GM18499 (cell line): ENCODE data around the gene PRM1.

ENCODE experiments used
- ATAC-seq: cut with Tn5 transposase; IDR thresholded peaks from one replicate; pipeline ENCODE4 v1.9.1; 2021; ENCODE audit warnings: moderate number of reproducible peaks; ENCODE audit not compliant: insufficient read depth, unreplicated experiment

The PRM1 gene, protein sequence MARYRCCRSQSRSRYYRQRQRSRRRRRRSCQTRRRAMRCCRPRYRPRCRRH

DNA sequence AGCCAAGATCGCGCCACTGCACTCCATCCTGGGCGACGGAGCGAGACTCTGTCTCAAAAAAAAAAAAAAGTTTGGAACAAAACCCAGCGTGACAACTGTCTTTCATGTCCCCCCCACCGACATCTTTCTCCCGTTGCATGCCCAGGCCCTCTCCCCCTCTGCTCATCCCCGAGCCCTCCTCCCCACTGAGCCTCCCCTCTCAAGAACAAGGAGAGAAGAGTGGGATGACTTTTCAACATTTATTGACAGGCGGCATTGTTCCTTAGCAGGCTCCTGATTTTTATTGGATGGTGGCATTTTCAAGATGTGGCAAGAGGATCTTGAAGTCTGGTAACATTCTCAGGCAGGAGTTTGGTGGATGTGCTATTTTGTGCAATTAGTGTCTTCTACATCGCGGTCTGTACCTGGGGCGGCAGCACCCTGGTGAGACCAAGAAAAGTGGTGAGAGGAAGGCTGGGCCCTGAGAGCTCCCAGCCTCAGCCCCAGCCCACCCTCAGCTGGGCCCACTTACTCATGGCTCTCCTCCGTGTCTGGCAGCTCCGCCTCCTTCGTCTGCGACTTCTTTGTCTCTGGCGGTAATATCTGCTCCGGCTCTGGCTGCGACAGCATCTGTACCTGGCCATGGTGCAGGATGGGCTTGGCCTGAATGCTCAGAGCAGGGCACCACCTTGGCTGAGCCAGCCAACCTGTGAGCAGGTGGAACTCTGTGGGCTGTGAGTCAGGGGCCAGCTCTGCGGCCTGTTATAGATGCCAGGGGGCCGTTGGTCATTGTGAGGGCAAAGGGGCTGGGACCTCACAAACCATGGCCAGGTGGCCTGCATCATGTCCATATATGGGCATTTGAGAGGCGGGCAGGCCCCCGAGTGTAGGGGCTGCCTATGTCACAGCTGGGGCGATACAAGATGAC is at the start of gene PRM1:
TSS of gene PRM1 (minus strand) at position 715 of the 907 bp plus-strand sequence. CDS start at position 623, 92 bp downstream.
- no peak for ATAC-seq

DNA sequence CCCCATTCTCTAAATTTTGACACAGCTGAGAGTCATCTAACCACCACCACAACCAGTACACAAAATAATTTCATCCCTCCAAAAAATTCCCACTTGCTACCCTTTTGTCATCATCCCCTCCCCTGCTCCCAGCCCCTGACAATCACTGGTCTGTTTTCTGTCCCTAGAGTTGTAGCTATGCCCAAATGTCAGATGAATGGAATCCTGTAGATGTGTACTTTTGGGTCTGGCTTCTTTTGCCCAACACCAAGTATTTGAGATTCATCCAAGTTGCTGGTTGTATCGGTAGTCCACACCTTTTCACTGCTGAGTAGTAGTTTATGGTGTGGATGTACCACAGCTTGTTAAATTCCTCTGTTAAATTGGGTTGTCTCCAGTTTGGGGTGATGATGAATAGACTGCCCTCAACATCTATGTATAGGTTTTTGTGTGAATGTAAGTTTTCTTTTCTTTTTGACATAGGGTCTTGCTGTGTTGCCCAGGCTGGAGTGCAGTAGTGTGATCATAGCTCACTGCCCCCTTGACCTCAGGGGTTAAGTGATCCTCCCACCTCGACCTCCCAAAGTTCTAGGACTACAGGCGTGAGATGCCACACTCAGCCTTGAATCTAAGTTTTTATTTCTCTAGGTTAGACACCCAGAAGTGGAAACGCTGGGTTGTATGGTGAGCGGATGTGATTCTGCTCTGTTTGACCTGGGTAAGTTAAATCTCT is 49.6 kb upstream of the PRM1 start:
- no peak for ATAC-seq

DNA sequence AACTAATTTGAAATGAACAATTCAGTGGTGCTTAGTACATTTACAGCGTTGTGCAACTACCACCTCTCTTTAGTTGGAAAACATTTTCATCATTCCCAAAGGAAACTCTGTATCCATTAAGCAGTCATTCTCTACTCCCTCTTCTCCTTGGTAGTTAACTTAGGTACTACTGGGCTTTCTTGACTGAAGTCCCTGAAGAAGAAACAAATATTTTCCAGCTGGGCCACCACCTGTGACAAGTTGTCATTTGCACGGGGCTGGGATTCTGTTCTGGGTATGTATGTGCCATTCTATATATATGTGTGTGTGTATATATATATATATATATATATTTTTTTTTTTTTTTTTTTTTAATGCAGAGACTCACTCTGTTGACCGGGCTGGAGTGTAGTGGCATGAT is 48.8 kb upstream of the PRM1 start:
- no peak for ATAC-seq

DNA sequence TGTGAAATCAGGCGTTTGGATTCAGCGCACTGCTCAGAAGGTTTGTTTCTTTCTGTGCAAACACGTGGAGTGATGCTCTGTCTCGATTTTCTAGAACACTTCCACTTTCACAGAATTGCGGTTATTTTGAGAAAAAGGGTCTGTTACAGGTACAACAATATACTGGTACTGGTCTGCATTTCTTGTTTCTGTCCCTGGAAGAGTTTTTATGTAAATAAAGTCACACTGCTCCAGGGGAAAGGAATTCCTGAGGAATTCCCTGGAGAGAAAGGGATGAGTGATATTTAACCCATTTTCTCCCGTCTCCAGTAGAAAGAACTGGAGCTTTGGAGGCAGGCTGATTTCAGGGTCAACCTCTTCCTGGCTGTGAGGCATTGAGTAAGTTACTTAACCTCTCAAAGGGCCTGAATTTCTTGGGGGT is 48.0 kb upstream of the PRM1 start:
- ATAC-seq = no peak

DNA sequence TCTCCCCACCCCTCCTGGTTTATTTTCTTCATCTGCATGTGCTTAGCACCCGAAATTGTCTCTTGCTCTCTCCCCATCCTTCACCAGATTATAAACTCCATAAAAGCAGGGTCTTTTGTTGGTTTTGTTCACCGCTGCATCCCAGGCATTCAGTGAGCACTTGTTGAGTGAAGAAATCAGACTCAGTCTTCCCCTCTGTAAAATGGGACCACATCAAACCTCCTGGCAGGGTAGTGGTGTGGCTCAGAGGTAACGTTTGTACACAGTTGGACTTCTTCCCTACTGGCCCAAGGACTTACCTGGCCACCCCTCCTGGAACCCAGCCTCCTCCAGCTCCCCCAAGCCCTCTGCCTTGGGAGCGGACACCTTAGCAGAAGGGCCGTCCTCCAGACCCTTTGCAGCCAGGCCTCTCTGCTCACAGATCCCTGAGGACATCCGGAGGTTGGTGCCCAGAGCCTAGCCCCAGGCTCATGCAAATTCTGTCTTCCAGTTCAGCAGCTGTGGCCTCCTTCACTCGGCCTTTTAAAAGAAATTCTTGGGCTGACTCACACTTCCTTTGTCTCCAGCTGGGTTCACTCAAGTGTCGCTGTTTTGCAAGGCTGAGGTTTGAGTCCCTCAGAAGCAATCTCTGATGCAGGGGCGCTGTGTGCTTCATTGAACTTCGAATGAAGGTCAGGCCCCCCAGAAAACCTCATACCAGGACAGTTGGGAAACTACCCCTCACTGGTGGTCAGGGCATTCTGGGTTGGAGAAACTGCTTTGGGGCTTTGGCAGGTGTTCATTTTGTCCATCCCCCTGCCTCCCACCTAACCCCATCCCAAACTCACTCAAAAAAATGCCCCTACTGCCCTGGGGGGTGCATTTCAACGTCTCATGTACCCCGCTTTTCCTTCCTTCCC is 47.3 kb upstream of the PRM1 start:
- ATAC-seq = no peak

DNA sequence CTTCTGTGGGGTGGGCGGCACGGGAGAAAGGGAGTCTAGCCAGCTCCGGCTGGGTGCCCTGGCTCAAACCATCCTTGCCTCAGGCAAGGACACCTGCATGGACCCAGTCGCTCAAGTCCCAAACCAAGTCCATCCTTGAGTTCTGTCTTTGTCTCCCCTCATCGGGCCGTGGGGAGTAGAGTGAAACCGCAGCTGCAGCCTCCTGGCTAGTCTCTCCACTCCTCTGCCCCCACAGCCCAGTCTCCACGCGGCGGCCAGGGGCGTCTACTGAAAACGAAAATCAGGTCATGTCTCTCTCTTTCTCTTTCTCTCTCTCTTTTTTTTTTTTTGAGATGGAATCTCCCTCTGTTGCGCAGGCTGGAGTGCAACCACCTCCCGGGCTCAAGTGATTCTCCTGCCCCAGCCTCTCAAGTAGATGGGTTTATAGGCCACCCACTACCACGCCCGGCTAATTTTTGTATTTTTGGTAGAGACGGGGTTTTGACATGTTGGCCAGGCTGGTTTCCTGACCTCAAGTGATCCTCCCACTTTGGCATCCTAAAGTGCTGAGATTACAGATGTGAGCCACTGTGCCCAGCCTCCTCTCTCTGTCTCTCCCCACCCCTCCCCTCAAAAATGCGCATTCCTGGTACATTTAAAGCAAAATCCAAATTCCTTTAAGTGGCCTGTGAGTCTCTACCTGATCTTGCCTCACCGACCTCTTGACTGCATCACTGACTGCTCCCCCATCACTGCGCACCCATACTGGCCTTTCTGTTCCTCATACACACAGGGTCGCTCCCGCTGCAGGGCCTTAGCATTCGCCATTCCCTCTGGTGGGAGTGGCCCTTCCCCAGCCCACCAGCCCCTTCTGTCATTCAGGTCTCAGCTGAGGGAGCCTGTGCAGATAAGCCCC is 46.4 kb upstream of the PRM1 start:
- no peak for ATAC-seq

DNA sequence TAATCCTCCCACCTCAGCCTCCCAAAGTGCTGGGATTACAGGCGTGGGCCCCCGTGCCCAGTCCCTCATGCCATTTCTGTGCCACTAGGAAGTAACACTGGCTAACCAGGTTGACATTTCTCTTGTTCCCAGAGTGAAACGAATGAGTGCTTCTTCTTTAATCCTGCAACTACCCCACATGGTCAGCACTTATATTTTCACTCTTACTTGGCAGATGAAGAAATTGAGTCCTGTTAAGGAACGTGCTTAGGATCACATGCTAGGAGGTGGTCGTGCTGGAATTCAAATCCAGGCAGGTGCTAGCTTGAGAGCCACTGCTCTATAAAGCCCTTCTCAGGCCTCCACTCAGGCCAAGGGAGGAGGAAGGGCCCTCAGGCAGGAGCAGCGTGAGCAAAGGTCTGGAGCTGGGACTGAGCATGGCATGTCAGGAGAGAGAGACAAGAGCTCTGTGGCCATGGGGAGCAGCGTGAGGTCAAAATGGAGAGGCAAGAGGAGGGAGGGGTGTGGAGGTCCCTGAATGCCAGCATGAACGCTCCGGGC is 45.7 kb upstream of the PRM1 start:
- no peak for ATAC-seq

DNA sequence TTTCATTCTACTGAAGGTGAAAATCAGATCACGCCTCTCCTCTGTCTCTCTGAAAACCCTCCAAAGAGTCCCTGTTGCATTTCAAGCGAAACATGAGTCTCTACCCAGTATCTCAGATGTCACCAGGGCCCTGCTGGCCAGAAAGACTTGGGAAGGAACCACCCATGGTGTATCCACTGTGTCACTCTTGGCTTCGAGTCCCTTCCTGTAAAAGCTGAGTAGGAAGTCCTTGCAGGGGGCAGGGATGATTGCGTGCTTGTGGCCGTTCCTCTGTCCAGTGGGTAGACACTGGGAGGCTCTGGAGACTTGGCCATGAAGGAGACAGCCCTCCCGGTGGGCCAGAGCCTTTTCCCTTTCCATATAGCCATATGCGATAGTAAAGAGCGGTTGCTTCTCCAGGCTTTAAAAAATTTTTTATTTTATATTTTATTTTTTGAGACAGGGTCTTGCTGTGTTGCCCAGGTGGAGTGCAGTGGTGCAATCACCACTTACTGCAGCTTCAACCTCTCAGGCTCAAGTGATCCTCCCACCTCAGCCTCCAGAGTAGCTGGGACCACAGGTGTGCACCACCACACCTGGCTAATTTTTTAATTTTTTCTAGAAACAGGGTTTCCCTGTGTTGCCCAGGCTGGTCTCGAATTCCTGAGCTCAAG is 45.1 kb upstream of the PRM1 start:
- no peak for ATAC-seq

DNA sequence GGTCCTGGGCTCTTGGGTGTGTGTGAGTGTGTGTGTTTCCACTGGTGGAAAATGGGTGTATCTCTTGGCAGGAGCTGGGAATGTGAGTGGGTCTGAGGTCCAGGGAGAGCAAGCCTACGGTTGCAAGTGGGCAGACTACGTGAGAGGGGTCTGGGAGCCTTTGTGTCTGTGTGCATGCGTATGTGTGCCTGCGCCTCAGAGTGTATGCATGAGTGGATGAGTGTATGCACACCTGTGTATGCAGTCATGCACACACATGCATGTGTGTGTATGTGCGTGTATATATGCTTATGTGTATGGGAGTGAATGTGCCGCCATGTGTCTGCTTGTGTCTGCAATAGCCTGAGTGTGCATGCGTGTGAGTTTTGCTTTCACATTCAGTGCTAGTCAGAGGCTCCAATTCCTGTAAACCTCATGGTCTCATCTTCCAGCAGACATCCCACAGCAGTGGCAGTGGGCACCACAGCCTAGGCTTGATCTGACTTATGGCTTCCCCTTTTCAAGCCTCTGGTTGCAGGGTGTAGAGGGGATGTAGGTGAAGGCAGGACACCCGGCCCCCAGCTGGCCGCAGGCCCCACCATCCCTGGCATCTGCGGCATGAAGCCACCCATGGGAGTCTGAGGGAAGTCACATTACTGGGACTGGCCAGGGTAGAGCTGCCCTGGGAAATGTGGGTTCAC is 44.4 kb upstream of the PRM1 start:
- ATAC-seq = no peak

DNA sequence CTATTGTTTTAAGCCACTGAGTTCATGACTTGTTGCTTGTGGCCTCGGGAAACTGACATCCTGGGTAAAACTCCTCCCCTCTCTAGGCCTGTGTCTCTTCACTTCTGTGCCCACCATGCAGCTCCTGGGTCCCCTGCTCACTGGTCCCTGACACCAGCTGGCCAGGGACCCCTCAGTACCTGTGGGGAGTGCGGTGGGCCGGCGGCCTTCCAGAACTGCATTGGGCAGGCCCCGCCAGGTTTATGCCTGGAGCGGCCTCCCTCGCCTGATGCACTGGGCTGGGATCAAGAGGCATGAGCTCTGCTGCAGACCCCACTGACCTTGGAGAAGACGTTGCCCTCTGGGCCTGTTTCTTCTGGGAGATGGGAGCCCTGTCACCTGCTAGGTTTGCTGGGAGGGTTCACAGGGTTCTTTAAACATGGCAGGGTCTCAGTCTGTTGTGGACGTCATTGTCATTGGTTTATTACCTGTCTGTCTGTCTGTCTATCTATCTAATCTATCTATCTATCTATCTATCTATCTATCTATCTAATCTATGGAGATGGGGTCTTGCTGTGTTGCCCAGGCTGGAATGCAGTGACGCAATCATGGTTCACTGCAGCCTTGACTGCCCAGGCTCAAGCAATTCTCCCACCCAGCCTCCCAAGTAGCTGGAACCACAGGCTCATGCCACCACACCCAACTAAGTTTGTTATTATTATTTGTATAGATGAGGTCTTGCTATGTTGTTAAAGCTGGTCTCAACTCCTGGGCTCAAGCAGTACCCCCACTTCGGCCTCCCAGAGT is 42.6 kb upstream of the PRM1 start:
- no peak for ATAC-seq

DNA sequence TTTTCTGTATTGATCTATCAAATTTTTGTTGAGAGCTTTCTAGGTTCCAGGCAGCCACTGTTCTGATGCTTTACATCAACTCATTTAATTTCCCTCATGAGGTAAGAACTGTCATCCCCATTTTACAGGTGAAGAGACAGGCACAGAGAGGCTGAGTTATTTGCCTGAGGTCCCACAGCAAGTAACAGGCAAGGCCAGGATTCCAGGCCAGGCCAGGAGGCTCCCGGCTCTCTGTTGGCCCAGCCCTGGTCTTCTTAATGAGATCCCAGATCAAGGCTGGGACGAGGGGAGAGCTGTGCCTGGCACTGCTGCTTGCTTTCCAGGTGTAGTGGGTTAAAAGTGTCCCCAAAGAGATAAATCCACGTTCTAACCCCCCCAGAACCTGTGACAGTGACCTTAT is 41.7 kb upstream of the PRM1 start:
- no peak for ATAC-seq

DNA sequence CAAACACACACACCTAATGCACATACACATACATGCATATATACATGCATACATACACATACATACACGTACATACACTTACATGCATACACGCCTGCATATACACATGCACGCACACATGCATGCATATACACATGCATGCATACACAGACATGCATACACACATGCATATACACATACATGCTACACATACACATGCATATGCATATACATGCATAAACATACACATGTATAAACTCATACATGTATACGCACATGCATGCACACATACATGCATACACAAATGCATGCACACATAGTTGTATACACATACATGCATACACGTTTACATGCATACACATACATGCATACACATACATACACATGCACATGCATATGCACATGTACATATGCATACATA is 40.5 kb upstream of the PRM1 start:
- ATAC-seq = no peak

DNA sequence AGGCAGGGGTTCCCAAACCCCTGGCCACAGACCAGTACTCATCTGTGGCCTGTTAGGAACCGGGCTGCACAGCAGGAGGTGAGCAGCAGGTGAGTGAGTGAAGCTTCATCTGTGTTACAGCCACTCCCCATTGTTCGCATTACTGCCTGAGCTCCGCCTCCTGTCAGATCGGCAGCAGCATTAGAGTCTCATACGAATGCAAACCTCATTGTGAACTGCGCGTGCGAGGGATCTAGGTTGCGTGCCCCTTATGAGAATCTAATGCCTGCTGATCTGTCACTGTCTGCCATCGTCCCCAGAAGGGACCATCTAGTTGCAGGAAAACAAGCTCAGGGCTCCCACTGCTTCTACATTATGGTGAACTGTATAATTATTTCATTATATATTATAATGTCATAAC is 39.0 kb upstream of the PRM1 start:
- ATAC-seq = no peak

DNA sequence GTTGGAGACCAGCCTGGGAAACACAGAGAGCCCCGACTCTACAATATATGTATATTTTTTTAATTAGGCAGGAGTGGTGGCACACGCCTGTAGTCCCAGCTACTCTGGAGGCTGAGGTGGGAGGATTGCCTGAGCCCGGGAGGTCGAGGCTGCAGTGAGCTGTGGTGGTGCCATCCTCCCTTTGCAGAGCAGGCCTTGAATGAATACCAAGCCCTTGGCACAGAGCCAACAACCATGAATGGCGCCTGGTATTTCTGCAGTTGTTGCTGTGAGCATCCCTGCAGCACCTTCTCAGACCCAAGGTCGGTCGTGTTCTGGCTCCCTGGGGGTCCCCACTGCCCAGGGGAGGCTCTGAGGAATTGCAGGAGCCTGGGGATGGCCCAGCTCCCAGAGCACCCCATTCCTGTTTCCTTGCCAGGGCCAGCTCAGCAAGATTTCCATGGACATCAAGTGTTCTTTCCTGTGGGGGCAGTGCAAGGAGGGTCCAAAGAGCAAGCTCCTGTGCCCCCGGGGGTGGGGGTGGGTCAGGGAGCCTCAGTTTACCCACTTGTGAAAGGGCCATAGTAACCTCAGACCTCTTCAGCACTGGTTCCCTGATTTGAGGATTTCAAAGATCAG is 38.5 kb upstream of the PRM1 start:
- ATAC-seq = no peak

DNA sequence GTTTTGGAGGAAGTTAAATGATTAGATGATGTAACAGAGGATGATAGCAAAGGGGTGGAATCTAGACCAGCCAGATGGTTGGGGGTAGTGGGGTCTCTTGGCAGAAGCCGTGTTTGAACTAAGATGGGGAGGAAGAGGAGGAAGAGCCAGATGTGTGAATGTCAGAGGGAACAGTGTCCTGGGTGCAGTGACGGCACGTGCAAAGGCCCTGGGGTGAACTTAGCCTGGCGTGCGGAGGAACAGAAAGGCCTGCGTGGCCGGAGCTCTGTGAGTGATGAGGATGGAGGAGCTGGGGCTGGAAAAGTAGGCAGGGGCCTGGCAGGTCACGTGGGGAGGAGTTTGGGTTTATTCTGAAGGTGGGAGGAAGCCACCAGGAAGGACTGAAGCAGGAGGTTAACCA is 37.7 kb upstream of the PRM1 start:
- ATAC-seq = no peak

DNA sequence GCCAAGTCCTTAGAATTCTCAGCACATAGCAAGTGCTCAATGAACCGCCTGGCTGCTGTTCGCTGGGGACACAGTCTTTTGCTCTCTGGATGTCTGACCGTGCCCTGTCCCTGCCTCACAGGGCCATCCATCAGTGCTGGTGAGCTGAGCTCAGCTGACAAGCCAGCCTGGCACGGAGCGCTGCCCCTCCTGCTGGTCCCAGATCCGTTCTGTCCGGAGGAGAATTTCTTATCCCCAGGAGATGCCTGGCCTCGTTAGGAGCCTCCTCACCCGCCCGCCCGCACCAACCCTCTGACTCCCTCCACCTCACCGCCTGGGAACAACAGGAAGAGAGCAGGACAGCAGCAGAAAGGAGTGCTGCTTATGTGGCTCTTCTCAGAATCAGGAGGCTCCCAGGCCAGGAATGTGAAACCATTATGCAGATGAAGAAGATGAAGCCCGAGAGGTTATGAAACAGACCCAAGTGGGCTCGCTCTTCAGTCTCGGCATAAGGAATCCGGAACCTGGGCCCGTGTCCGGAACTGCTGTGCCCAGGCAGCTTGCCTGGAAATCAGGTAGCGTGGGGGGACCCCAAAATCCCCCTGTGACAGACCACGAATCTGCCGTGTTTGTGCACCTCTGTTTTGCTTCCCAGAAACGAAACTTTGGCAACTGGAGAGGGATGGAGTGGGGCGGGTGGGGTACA is 35.3 kb upstream of the PRM1 start:
- ATAC-seq = no peak
